Ureter (tissue), 1 donor: ENCODE results near the gene FOXJ1. TPM values are rescaled to one million over a fixed set of nuclear protein-coding genes. Genes with fewer than 3 reads are reported as not detected.

ENCODE experiments used
- DNase-seq: peaks from one replicate; pipeline ENCODE4 v3.0.0-alpha.2; 2020; ENCODE audit warnings: low spot score
- total RNA-seq: library from RNA; stranded (reverse); gene quantifications from one replicate; pipeline ENCODE4 v1.2.4, GENCODE V29; 2023
- donor health status: DM: yes; HTN: yes; CAD: no.

Gene FOXJ1
- total RNA-seq, 1 donor from 2014 or later, result 2.5 TPM

GRCh38 chr17:76140661-76141211 lies 309 bp downstream of the FOXJ1 start:
- no peak for DNase-seq

GRCh38 chr17:76139801-76140660 lies 1.0 kb downstream of the FOXJ1 start:
- no peak for DNase-seq

DNA sequence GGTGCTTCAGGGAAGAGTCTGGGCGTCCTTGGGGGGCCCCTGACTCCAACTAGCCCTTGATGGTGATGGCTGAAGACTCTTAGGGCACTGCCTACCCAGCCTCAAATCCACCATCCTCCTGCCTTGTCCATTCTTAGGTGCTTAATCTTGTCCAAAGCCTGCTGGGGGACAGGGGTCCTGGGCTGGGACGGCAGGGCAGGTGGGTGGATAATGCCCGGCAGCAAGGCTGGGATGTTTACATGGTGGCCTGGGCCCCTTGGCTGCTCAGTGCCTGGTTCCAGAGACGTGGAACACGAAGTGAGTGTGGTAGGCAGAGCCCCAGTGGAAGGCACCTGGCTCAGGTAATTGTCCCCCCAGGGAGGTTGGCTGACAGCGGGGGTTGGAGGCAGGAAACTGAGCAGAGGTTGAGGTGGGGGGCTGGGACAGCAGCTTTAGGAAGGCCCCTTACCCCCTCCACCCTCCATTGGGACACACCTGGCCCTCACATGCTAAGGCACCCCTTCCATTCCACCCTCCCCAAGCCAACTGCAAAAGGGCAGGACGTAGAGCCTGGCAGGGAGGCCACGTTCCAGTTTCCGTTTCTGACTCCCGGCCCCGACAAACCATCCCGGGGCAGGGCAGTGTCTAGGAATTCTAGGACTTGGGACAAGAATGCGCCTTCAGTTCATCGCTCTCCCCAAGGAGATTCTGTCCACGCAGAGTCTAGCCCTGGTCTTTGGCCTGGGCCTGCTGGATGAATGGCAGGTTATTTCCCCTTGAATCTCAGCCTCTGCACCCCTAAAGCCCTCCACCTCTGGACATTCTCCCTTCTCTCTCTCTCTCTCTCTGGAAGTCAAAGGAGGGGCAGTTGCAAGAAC lies 1.9 kb downstream of the FOXJ1 start:
- DNase-seq, result no peak

GRCh38 chr17:76138234-76138895 lies 2.7 kb downstream of the FOXJ1 start:
- DNase-seq, result no peak

GRCh38 chr17:76137351-76138233 lies 3.5 kb downstream of the FOXJ1 start:
- no peak for DNase-seq

DNA sequence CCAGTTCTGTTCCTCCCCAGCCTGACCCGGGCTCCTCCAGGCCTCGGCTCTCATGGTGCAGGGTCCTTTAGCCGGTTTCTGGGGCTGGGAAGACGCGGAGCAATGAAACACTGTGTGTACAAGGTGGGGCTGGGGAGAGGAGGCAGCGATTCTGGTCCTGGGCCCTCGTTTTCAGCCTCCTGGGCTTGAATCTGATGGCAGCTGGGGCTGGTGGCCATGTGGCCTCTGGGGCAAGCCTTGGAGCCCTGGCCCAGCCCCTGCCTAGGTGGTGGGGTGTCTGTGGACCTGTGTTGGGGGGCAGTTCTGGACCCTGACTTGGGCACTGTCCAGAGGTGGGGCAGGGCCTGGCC lies 4.1 kb downstream of the FOXJ1 start:
- DNase-seq, result no peak

DNA sequence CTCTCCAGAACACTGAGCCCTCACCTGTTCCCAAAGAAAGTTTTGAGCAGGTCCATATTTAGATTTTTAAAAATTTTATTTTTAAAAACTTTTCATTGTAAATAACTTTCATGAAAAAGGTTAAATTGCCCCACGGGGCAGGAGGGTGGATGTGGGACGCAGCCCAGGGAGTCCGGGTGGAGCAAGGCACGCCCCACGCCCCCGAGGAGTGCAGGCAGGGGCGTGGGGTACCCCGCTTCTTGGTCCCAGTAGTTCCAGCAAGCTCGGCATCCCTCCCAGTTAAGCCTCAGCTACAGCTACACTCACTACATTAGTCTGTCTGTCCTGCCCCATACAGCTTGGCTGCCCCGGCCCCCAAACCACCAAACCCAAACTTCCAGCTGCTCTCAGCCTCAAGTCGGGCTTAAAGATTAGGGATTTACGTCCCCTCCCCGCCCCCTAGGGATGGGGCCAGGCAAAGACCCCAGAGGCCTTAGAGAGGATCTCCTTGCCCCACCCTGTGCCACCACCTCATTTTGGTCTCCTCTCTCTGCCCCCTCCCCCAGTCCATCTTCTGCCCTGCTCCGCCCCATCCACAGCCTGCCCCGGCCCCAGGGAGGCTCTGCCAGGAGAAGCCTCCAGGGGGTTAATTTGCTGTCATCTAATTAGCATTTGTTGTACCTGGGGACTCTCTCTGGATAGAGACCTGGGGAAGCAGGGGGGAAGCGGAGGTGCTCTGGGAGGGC lies 4.6 kb downstream of the FOXJ1 start:
- DNase-seq, result no peak

DNA sequence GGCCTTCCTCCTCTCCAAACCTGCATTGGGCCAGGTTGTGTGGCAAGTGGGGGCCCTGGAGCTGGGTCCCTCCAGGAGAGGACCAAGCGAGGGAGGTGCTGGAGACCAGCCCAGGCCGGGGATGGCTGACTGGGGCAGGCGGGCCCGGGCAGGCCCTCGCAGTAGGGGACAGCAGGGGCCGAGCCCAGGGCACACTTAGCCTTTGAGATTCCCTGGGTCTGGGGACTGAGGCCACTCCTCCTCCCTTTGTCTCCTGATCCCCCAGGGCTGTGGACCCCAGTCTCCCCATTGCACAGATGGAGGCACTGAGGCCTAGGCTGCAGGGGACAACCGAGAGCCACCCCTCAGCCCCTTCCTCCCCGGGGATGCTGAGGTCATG lies 5.2 kb downstream of the FOXJ1 start:
- DNase-seq, result no peak

GRCh38 chr17:76134911-76135809 lies 5.9 kb downstream of the FOXJ1 start:
- no peak for DNase-seq

GRCh38 chr17:76132574-76133338 lies 8.3 kb downstream of the FOXJ1 start:
- DNase-seq, result peak; percentile 92

DNA sequence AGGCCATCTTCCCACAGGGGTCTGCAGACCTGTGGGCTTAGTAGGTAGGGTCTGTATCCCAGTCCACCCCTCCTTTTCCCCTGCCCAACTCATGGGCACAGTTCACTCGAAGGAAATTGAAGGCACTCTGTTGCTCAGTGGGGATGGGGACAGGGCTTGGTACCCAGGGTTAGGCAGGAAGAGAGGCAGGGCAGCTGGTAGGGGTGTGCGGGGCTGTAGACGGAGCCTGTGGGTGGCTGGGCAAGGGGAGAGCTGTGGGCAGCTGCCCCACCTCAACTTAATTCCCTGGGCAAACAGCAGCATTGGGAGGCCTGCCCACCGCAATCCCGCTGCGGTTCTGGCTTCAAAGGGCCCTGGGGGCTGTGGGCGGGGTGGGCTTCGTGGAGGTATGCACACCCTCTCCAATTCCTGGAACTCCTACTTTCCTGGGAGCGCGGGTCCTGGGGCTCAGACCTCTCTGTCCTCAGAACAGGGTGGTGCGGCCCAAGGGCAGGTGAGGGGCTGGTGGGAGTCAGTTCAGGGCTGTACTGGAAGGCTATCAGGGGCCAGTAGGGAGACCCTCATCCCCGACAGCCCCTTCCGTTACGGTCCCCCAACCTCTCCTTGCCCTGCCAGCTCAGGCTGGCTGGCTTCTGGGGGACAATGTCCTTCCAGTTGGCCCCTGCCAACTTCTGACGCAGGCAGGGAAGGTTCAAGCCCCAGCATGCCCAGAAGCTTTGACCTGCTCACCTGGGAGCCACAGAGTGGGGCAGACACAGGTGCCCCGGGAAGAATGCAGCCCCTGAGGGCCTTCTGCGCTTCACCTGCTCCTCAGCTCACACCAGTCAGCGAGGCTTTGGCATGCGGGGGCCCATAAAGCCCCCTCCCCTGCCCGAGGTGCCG lies 9.1 kb downstream of the FOXJ1 start:
- DNase-seq, result peak; percentile 75

DNA sequence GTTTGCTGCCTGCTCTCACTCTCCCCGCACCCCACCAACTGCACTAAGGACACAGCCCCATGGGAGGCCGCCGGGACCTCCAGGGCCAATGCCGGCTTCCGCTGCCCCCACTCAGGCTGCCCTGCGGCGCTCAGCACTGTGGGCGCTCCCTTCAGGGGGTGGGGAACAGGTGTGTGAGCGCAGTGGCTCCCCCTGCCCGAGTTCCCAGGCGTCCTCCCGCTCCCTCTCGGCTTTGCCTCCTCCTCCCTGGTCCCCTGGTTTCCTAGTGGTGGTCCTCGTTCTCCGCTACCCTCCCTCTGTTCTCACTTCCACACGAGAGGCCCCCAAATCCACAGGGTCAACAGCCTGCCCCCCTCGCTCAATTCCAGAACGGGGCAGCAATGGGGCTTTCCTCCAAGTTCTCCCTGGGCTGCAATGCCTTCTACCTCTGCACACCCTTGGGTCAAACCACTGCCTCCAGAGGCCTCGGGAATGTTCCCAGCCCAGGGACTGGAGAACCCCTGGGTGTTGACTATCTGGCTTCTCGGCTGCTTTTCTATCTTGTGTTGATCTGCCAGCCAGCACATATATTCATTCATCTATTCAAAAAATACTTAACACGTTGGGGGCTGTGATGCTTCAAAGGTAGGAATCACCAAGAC lies 9.9 kb downstream of the FOXJ1 start:
- no peak for DNase-seq

GRCh38 chr17:76130473-76130872 lies 10.6 kb downstream of the FOXJ1 start:
- DNase-seq, result no peak

DNA sequence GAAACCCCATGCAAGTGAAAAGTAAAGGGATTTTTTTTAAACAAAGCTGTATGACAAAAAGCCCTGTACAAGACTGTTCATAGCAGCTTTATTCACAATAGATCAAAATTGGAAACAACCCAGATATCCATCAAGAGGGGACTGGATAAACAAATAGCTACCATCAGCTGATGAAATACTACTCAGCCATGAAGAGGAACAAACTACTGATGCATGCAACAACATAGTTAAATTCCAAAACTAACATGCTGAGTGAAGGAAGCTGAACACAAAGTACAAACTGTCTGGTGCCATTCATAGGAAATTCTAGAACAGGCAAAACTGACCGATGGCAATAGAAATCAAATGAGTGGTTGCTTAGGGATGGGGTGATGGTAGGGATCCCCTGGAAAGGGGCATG lies 15.1 kb downstream of the FOXJ1 start:
- no peak for DNase-seq

GRCh38 chr17:76125391-76125675 lies 15.7 kb downstream of the FOXJ1 start:
- DNase-seq, result no peak

DNA sequence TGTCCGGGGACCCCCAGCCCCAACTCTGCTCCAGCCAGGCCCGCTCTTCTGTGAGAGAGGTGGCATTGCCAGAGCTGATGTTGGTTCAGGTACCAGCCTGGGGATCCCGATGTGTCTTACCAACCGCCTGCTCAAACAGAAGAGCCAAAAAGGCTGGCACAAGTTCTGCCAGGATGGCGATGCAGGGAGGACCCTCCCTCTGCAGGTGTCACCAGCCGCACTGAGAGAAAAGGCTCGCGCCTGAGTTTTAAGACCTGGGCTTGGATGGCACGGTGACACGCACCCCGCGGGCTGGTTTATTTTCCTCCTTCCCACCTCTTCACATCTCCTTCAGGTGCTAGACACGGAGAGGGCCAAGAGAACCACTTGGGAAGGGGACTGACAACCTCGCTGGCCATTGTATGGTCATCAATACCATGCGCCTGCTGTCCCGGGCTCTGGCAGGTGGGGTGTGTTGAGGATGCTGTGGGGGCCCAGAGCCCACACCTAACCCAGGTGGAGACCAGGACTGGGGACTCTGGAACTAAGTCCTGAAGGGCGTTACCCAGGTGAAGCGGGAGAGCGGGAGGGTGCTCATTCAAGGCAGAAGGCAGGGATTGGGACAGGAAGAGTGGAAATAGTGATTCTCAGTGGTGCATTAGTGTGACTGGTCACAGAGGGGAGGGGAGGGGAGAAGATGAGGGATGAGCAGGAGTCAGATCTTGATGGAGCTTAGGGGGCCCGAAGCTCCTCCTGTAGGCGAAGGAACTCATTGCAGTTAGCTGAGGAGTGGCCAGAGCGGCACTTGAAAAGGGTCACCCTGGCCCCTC lies 16.3 kb downstream of the FOXJ1 start:
- no peak for DNase-seq
